GM12874 (cell line): ENCODE results near the gene C14orf132.

Experiments used
- CTCF ChIP-seq: IDR thresholded peaks from 2 replicates; pipeline ENCODE4 v1.5.1; 2011; ENCODE audit warnings: low read depth, mild to moderate bottlenecking, control low read depth, low read length, moderate library complexity; ENCODE audit not compliant: insufficient read depth

Gene C14orf132

GRCh38 chr14:96066976-96067375 is 27.8 kb downstream of the C14orf132 start:
- TF ChIP-seq CTCF, result no peak

- no peak for TF ChIP-seq CTCF
These were observed 29.1 kb downstream of the C14orf132 start for GRCh38 chr14:96067985-96068930.

- TF ChIP-seq CTCF, result no peak
These were observed 30.3 kb downstream of the C14orf132 start for GRCh38 chr14:96069421-96069820.

GRCh38 chr14:96071561-96071960 is 32.4 kb downstream of the C14orf132 start:
- TF ChIP-seq CTCF, result no peak

- no peak for TF ChIP-seq CTCF
These were observed 32.9 kb downstream of the C14orf132 start for GRCh38 chr14:96072076-96072475.

GRCh38 chr14:96072746-96073145 is 33.6 kb downstream of the C14orf132 start:
- no peak for TF ChIP-seq CTCF

- TF ChIP-seq CTCF, result no peak
These were observed 38.9 kb downstream of the C14orf132 start for GRCh38 chr14:96077983-96078624.
